ENCODE measurements around the gene PPP1R1C.

PPP1R1C gene

DNA sequence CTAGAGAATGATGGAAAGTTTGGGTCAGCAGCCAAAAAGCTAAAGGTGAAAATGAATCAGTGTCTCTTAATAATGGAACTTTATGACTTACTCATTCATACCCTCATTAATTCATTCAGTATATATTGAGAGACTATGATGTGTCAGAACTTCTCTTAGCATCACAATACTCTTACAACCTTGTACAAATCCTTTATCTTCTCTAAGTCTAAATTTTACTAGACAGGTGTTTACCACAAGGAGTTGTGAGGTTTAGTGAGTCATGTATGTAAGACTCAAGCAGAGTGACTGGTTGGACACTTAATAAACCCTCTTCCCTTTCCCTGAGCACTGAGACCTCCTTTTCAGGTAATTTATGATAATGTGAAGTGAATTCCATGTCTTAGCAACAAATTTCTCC lies 129.6 kb downstream of the PPP1R1C start:
- no peak for DNase-seq

DNA sequence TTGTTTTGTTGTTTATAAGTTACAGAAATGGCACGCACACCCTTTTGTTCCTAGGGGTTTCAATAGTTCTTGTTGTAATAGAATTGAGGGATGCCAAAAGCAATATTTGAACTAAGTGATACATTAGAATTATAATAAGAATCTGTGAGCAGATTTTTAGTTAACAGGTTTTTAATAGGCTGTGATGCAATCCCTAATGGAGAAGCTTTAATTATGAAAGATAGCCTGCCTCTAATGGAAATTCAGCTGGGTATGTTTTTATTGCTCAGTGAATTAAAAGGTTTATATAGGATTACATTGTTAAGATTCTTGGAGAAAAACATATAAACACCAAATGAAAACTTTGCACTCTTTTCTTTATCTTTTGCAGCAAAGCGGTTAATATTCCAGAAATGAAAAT lies 131.1 kb downstream of the PPP1R1C start:
- no peak for DNase-seq

DNA sequence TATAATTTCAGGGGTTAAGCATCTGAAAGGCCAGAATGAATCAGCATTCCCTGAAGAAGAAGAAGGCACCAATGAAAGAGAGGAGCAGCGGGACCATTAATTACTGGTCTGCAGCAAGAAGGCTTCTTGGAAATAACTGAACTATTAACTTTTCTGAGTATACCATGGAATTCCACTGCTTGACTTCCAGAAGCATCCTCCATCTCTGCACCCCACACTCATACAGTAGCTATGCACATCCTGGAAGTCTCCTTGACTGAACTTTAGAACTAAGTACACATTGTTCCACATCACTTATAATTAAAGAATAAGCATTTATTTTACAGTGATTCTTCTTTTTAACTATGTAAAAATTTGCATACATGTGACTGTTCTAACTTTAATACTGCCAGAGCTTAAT lies 131.5 kb downstream of the PPP1R1C start:
- no peak for DNase-seq

DNA sequence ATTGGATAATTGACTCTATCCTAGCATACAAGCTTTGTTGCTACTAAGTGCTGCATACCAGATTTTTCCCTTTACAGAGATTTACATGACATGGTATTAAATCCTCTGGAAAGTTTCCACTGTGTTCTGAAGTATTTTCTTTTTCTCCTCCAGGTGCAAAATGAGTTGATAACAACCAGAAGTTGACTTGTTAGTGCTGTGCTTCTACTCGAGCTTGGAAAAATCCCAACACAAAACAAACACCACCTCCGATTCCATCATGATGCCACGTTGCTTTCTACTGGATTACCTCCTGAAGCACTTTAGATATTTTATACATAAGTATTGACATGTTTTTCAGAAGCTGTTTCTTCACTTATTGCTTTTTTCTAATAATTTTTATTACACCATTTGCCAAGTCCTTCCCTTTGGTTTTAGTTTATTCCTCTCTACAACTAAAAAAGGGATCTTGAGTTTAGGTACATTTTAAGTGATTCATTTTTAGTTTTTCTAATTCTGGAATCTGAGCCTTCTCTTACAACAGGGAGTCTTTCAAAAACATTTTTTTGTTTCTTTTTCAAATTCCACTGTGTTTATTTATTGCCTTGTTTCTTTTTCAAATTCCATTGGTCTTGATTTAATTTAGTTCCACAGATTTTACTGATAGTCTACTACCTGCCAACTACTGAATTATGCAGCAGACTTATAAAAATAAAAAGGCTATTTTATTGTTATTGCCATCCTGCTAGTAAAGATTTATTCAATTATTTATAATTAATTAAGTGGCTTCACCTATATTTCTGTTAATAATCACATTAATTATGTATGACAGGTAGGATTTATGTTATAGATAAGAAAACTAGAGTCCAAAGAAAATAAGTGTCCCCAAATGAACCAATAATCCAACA lies 143.4 kb downstream of the PPP1R1C start:
- no peak for DNase-seq

DNA sequence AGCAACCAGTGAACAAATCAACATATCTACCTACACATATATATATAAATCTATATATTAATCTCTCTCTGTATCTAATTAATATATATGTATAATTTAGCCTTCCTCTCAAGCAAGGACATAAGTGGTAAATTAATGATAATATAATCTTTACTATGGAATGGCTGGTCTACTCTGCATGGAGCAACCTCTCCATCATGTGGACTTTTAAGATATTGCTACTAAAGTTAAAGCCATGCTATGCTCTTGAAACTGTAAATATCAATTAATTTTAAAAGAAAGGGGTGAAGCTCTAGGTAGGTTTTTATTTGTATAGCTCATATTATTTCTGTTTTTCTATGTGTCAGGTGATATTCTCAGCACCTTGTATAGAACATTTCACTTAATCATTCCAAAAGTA lies 147.0 kb downstream of the PPP1R1C start:
- no peak for DNase-seq

DNA sequence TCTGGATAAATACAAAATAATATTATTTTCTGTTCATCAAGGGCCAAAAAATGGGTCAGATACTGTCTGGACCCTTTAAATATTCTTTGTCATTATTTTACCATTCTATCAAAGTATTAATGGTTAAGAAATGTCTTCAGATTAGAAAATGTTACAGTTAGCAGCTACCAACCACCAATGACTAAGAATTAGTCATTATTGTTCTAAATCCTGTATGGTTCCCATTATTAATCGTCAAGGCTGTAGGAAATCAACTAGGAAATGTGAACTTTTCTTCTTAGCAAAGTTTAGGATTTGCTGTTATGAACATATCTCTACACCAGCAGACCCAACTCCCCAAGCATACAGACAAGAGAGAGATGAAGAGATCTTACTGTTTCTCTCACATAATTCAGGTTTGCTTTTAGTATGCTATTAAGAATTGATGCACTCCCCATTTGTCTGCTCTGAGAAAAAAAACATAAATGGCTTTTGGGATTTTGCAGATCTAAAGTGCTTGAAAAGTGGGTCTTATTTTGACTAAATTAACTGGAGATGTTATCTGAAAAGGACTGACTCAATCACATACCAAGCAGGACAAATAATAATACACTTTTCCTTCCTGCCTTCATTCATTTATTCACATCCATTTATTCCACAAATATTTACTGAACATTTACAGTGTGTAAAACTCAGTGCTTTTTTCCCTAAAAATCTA lies 147.7 kb downstream of the PPP1R1C start:
- DNase-seq, result peak; percentile 14

DNA sequence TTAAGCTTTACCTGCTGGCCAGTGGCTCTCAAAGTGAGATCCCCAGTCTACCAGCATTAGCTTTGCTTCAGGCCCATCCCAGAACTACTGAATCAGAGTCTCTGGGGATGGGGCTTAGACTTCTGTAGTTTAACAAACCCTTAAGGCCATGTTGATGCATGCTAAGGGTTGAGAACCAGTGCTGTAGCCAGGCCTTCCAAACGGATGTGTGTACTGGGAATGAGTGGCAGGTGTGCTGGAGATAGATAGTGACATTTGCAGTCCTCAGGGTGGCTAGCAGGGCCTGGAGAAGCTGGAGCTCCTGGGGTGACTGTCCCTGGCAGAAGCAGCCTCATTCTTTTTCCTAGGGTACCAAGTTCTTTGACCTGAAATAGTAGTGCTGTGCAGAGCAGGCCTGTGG lies 148.5 kb downstream of the PPP1R1C start:
- DNase-seq, result no peak

DNA sequence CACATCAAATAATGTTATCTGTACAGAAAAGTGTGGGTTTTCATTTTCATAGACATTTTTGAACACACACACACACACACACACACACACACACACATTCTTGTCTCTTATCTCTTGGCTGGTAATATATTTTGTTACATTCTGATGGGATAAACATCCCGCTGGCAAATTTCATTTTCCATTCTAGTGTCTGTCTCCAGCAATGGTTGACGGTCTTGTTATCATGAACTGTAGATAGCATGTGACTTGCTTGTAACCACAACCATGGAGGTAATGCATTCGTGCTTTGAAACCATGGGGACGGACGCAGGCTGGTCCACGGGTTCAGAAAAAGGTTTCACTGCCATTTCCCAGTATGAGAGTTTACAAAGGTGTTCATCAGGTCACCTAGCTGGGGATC lies 156.4 kb downstream of the PPP1R1C start:
- no peak for DNase-seq

DNA sequence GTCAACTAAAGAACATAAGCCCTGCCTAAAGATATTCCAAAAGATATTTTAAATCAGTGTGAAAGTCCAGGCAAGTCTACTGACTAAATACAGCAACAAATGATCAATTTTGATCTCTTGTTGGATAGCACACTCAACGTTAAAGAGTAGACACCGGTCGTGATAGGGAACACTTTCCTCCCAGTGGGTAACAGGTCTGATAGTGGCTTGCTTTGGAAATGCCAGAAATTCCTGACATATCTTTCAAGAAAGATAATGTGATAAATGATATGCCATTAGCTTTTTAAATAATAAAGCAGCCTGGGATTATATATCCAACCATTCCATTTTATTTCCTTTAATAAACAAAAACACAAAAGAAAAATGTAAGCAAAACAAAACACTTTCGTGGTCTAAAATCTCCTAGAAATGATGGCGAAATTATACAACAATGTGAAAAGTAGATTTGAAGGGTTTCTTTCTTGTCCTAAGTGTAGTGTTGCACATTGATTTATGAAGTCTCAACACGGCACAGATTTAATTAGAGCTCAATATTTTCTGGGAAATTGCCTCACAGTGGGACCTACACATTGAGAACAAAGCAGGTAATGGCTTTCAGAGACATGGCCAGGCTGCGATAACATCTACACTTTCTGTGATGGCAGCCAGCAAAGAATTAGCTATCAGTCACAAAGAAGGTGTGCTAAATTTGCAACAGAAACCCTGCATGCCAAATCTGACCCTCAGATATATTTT lies 158.6 kb downstream of the PPP1R1C start:
- DNase-seq, result no peak

DNA sequence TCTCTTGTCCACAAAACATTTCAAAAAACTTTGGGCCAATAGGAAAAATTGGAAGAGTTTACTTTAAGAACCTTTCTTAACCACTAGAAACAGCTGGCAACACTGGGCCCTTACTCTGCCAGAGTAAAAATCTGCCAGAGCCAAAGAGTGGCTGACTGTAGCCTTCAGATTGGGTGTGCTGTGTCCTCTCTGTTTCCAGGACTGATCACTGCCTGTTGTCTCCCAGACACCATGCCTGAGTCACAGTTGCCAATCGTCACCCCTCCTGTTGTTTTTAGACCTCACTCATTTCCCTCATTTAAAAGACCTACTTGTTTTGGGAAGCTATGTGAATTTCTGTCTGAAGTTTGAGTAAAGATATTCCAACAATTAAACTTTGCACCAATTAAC lies 159.1 kb downstream of the PPP1R1C start:
- no peak for DNase-seq

DNA sequence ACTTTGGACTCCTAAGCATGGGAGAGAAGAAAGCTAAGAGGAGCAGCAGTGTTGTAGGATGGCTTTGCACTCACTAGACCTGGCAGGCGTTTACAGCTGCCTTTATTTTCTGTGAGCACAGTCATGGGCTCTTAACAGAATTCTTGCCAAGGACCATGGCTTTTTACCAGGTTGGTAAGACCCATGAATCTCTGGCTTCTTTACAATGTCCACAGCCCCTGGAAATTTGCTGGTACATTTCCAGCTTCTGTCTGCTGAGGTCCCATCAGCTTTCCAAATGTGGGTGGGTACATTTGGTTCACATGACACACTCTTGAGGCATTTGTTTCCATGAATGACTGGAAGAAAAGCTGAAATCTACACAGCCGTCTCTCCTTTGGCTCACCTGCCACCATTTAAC lies 162.7 kb downstream of the PPP1R1C start:
- DNase-seq, result no peak

DNA sequence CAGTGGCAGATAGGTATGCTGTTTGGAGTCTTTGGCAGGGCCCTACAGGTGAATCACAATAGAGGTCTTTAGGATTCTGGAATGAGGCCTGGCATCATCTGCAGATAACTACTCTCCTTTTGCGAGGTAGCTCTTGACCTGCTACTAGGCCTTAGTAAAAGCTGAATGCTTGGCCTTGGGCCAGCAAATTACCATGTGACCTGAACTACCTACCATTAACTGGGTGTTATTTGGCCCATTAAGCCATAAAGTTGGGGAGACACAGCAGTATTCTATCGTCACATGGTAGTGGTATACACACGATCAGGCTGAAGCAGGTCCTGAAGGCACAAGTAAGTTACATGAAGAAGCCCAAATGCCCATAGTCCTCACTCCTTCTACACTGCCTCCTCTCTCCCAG lies 178.2 kb downstream of the PPP1R1C start:
- DNase-seq, result no peak

DNA sequence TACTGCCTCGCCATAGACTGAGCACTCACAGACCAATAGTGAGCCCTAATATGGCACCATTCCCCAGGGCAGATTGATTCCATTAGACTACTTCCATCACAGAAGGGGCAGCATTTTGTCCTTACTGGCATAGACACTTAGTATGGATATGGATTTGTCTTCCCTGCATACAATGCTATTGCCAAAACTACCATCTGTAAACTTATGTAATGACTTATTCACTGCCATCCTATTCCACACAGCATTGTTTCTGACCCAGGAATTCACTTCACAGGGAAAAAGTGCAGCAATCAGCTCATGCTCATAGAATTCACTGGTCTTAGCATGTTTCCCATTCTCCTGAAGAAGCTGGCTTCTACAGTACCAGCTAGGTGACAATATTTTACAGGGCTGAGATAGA lies 179.0 kb downstream of the PPP1R1C start:
- no peak for DNase-seq

DNA sequence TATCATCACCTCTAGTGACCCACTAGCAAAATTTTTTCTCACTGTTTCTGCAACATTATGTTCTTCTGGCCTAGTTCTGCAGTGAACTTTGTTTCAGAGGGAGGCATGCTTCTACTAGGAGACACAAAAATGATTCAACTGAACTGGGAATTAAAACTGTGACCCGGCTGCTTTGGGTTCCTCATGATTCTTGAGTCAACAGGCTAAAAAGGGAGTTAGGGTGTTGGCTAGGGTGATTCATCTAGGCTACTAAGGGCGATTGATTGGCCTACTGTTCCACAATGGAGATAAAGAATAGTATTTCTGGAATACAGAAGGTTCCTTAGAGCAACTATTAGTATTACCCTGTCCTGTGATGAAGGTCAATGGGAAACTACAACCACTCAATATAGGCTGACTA lies 179.5 kb downstream of the PPP1R1C start:
- no peak for DNase-seq

DNA sequence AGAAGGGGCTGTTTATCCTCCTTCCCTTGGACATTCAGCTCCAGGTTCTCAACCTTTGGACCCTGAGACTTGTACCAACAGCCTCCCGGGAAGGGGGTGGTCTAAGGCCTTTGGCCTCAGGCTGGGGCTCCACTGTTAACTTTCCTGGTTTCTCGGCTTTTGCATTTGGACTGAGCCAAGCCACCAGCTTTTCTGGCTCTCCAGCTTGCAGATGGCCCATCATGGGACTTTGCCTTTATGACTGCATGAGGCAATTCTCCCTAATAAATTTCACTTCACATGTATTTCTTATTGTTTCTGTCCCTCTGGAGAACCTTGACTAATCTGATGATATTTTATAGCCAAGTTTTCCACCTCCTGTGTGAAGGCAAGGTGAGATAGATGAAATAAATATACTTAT lies 180.8 kb downstream of the PPP1R1C start:
- no peak for DNase-seq

DNA sequence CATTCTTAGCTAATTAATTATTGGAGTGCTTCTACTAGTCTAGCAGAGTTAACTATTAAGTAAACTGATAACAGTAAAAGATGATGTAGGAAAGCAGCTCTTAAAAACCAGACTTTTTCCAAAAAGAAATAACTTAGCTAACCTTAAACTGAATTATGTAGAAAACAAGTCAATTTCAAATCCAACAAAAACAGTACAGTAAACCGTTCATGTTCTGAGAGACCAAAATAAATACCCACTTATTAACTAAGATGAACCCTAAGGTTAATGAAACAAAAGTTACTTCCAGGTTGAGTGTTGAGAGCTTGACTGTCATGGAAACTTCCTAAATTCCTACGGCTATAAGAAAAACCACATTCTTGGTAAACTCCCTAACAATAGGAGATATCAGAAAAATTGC lies 181.2 kb downstream of the PPP1R1C start:
- DNase-seq, result no peak
